GM08714 (cell line): ENCODE data around the gene RAB8A.
"Not testable (repeated sequence)": the region's sequence is repeated elsewhere in the genome, so short reads cannot be mapped to it uniquely, and the experiment has no call there.

Source experiments
- H3K4me3 ChIP-seq: fragments of 200-500 bp; sonication (Bioruptor generic); 2 replicates; pipeline ENCODE4 v1.5.1; 2014; ENCODE audit warnings: mild to moderate bottlenecking, low read length, inconsistent platforms
- ZNF274 ChIP-seq: IDR thresholded peaks from 2 replicates; pipeline ENCODE4 v1.6.1; 2012; ENCODE audit warnings: mild to moderate bottlenecking, low read depth, low read length

The RAB8A gene

DNA sequence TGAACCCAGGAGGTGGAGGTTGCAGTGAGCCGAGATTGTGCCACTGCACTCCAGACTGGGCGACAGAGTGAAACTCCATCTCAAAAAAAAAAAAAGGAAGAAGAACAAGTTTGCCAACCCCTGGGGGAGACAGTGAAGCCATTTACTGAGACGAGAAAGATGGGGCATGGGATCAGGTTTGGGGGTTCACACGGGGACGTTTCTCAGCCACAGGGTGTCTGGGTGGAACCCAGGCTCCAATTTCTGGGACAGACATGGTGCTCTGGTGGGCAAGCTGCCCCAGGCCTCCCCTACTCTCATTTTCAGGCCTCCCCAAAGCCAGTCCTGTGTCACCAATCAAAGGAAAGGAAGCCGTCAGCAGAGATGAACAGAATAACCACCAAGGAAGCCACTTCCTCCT lies 45.2 kb downstream of the RAB8A start:
- TF ChIP-seq ZNF274: no peak
- no peak overlapping the region for H3K4me3 ChIP-seq

DNA sequence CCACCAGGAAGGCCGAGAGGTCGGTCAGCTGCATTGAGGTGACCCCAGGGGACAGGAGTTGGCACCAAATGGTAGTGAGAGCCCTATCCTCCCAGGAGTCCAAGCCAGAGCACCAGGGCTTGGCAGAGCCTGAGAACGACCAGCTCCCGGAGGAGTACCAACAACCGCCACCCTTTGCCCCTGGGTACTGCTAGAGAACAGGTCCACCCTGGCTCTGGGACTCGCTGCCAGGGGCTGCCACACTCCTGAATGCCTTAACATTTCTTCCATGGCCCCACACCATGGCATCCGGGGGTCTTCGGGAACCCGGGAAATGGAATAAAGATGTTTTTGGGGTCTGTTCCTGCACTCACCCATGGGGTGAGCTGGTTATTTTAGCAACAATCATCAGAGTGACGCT lies 45.9 kb downstream of the RAB8A start:
- no peak for TF ChIP-seq ZNF274

DNA sequence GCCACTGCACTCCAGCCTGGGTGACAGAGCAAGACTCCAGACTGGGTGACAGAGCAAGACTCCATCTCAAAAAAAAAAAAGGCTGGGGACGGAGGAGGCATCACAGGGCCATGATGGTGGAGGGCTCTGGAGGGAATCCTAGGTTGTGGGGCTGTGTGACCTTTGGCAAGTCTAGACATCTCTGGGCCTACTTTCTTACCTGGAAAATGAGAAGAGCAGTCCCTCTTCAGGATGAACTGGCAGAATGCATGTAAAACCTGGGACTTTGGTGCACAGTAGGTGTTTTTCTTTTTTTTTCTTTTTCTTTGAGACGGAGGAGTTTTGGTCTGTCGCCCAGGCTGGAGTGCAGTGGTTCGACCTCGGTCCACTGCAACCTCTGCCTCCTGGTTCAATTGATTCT lies 48.0 kb downstream of the RAB8A start:
- no peak for TF ChIP-seq ZNF274
- H3K4me3 ChIP-seq: no peak overlapping the region

More for the DNA sequence above, 45.9 kb downstream of the RAB8A start:
- no peak overlapping the region for H3K4me3 ChIP-seq

DNA sequence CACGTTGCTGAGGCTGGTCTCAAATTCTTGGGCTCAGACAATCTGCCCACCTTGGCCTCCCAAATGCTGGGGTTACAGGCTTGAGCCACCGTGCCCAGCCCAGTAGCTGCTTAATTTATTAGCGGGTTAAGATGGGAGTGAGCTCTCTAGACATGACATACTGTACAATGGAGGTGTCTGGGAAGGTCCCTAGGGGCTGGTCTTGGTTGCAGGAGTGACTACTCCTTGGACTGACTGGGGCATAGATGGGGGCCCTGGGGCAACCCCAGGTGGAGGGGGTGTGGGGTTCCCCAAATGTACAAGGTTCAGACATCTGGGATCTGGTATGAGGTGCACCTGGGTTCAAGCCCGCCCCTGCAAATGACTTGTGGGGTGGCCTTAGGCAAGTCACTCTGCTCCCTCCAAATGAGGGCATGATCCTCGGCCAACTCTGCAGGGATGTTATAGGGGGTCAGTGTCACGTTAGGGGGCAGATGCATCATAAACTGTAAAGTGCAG lies 48.8 kb downstream of the RAB8A start:
- H3K4me3 ChIP-seq: no peak overlapping the region
- no peak for TF ChIP-seq ZNF274

DNA sequence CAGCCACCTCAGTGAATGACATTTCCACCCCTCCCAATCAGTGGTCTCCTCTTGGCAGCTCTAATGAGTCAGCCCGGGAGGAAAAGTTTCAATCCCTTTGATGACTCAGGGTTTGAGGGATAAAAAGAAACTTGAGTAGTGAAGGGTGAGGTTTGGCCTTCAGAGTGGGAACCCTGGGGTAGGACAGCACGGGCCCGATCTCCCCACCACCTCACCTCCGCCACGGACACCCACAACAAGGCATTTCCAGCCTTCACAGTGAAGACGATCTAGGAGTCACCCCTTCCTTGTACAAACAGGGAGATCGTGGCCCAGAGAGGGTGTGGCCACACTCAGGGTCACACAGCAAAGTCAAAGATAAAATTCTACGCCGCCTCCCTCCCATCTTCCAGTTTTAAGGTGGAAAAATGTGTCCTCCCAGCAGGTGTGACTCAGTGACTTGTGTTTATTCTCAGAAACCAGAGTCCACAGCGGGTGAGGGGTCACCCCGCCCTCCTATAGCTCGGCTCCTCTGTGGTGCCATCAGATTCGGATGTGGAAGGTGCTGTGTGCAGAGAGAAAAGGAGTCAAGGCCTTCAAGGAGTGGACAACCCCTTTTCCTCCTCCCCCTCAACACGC lies 49.4 kb downstream of the RAB8A start:
- no peak overlapping the region for H3K4me3 ChIP-seq
- TF ChIP-seq ZNF274: no peak

DNA sequence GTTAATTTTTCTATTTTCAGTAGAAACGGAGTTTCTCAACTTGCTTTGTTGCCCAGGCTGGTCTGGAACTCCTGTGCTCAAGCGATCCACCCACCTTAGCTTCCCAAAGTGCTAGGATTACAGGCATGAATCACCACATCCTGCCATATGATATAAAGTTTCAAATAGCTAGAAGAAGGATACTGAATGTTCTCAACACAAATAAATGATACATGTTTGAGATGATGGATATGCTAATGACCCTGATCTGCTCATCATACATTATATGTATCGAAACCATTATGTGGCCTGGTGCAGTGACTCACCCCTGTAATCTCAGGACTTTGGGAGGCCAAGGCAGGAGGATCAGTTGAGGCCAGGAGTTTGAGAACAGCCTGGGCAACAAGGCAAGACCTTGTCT lies 50.2 kb downstream of the RAB8A start:
- TF ChIP-seq ZNF274: no peak
- H3K4me3 ChIP-seq: no peak overlapping the region

DNA sequence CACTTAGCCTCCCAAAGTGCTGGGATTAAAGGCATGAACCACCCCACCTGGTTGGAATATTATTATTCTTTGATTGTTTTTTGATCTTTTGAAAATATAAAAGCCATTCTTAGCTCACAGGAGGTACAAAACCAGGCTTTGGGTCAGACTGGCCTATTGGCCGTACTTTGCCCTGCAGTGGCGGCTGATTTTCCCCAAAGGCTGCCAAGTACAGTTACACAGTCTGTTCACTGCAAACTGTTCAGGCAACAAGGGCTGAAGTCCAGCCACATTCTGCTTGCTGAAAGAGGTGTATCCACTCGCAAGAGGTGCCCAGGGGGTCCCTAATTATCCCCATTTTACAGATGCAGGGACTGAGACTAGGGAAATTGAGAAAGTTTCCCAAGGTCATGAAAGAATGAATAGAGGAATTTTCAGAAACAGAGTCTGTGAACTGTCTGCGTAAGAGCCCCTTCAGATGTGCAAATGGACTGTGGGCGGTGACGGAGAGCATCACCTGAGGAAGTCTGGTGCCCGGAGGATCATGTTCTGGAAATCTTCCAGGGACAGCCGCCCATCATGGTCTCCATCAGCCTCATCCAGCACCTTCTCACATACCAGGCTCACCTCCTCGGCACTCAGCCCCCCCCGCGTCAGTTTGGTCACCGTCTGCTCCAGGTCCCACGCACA lies 52.7 kb downstream of the RAB8A start:
- H3K4me3 ChIP-seq: no peak overlapping the region
- no peak for TF ChIP-seq ZNF274

DNA sequence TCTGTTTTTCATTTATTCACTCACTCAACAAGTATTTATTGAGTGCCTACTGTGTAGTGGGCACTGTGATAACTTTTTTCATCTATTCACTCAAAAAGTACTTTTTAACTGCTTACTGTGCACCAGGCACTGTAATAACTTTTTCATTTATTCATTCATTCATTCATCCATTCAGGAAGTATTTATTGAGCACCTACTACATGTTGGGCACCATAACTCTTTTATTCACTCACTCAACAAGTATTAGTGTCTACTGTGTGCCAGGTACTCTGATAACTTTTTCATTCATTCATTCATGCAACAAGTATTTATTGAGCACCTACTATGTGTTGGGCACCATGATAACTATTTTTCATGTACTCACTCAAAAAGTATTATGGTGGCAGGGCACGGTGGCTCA lies 54.7 kb downstream of the RAB8A start:
- TF ChIP-seq ZNF274: no peak
- no peak overlapping the region for H3K4me3 ChIP-seq

DNA sequence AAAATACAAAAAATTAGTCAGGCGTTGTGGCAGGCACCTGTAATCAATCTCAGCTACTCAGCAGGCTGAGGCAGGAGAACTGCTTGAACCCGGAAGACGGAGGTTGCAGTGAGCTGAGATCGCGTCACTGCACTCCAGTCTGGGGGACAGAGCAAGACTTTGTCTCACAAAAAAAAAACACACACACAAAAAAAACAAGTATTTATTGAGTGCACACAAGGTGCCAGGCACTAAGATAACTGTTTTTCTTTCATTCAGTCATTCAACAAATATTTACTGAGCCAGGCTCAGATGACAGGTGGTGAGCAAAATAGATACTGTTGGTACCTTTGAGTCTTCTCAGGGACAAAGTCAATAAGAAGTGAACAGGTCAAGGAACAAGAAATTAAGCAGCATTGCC lies 55.4 kb downstream of the RAB8A start:
- no peak overlapping the region for H3K4me3 ChIP-seq
- TF ChIP-seq ZNF274: no peak

DNA sequence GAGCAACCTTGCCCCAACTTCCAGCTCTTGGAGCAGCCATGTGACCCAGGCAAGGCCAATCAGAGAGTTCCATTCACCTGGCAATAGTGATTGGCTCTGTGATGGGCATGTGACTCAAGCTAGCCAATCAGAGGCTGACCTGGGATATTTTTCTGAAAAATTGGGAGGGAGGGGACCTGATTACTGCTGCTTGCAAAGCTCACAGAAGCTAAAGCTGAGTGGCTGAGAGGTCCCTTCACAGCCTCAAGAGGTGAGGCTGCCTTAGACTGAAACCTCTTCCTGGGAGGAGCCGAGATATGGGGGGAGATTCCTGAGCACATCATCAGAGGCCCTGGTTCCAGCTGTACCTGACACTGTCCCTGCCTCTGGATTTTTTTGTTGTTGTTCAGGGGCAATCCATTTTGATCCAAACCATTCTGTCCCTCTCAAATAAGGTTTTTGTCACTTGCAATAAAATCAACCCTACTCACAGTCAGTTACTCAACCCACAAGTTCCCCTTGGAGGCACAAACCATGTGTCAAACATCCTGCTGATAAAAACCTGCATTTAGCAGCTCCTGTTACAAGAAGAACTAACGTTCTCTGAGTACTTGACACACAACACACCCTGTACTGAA lies 56.9 kb downstream of the RAB8A start:
- no peak for TF ChIP-seq ZNF274
- H3K4me3 ChIP-seq: no peak overlapping the region

DNA sequence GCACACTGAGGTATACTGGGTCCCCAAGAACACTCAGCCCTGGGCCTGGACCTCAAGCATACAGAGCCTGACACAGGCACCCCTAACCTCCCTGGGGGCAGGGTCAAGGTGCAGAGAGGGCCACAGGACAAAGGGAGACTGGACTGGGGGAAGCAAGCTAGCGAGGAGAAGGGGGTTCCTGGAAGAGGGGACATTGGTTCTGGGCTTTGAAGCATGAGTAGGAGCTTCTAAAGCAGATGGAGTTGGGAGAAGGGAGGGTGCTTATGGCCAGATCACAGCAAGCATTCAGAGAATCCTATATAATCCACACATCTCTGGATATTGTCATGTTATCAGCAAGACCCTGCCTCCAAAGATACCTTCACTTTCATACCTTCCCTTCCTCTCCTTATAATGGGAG lies 58.4 kb downstream of the RAB8A start:
- TF ChIP-seq ZNF274: no peak

DNA sequence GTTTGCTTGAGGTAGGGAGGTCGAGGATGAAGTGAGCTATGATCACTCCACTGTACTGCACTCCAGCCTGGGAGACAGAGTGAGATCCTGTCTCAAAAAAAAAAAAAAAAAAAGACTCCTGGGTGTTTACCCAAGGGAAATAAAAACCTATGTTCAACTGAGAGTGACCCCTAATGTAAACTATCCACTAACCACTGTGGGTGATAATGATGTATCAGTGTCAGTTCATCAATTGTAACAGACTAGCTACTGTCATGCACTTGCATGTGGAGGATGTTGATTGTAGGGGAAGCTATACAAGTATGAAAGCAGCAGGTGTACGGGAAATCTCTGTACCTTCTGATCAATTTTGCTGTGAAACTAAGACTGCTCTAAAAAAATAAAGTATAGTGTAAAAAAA lies 64.3 kb downstream of the RAB8A start:
- TF ChIP-seq ZNF274: no peak
- H3K4me3 ChIP-seq: no peak overlapping the region

More for the DNA sequence above, 58.4 kb downstream of the RAB8A start:
- H3K4me3 ChIP-seq: no peak overlapping the region

DNA sequence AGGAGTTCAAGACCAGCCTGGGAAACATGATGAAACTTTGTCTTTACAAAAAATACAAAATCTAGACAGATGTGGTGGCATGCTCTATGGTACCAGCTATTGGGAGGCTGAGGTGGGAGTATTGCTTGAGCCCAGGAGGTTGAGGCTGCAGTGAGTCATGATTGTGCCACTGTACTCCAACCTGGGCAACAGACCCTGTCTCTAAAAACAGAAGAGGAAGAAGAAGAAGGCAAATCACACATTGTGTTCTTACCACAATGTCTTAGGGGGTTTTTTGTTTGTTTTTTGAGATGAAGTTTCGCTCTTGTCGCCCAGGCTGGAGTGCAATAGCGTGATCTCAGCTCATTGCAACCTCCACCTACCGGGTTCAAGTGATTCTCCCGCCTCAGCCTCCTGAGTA lies 67.2 kb downstream of the RAB8A start:
- H3K4me3 ChIP-seq: not testable (repeated sequence)

DNA sequence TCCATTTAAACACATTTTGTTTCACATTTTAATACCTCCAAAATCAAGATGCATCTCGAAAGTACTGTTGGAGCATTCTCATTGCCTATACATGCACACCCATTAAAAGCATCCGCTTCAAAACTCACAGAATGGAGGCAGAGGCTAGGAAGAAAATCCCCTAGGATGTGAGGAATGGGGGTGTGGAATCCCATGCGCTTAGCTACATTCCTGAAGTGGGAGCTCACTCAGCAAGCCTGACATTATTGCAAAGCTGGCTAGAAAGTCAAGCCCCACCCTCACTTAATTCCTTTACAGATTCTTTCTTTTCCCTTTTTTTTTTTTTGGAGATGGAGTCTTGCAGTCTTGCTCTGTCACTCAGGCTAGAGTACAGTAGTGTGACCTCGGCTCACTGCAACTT lies 68.9 kb downstream of the RAB8A start:
- no peak overlapping the region for H3K4me3 ChIP-seq
- TF ChIP-seq ZNF274: no peak
